Karpas-422 (cell line): ENCODE measurements around the gene WBP1L. TPM values are rescaled to one million over a fixed set of nuclear protein-coding genes. Genes with fewer than 3 reads are reported as not detected.

Experiments used
- DNase-seq: peaks from one replicate; pipeline ENCODE4 v3.0.0-alpha.2; 2015
- H2AFZ ChIP-seq: fragments of 200-600 bp; sonication (generic); 2 replicates; pipeline ENCODE4 v1.6.1; 2014; ENCODE audit warnings: antibody characterized with exemption, low read length, mixed read lengths
- H3K27ac ChIP-seq: fragments of 200-600 bp; sonication (generic); 2 replicates; pipeline ENCODE4 v1.5.1; 2014; ENCODE audit warnings: mild to moderate bottlenecking, low read length, moderate library complexity
- H3K27me3 ChIP-seq: fragments of 200-600 bp; sonication (generic); 2 replicates; pipeline ENCODE4 v1.6.1; 2014; ENCODE audit warnings: low read length, mixed read lengths
- H3K36me3 ChIP-seq: fragments of 200-600 bp; sonication (generic); 2 replicates; pipeline ENCODE4 v1.6.1; 2014; ENCODE audit warnings: low read length, mixed read lengths; ENCODE audit not compliant: insufficient read depth
- H3K4me1 ChIP-seq: fragments of 200-600 bp; sonication (generic); 2 replicates; pipeline ENCODE4 v1.6.1; 2014; ENCODE audit warnings: mild to moderate bottlenecking, low read length, mixed read lengths
- H3K4me2 ChIP-seq: fragments of 200-600 bp; sonication (generic); 2 replicates; pipeline ENCODE4 v1.6.1; 2014; ENCODE audit warnings: low read length, low read depth, mild to moderate bottlenecking; ENCODE audit not compliant: poor library complexity, severe bottlenecking
- H3K4me3 ChIP-seq: fragments of 200-600 bp; sonication (generic); 2 replicates; pipeline ENCODE4 v1.5.1; 2014; ENCODE audit warnings: mild to moderate bottlenecking, antibody characterized with exemption, low read length, mixed read lengths
- H3K79me2 ChIP-seq: fragments of 200-600 bp; sonication (generic); 2 replicates; pipeline ENCODE4 v1.6.1; 2014; ENCODE audit warnings: mild to moderate bottlenecking, low read length, mixed read lengths
- H3K9ac ChIP-seq: fragments of 200-600 bp; sonication (generic); 2 replicates; pipeline ENCODE4 v1.6.0; 2014; ENCODE audit warnings: low read length
- H3K9me2 ChIP-seq: fragments of 200-600 bp; sonication (generic), shearing (Covaris generic); replicated peaks from 2 replicates; pipeline ENCODE4 v1.6.0; 2014; ENCODE audit warnings: mild to moderate bottlenecking, low read length, moderate library complexity; ENCODE audit not compliant: insufficient read depth
- H3K9me3 ChIP-seq: fragments of 300-700, 200-600 bp; sonication (generic); 2 replicates; pipeline ENCODE4 v1.6.1; 2014; ENCODE audit warnings: low read length, mixed read lengths
- H4K20me1 ChIP-seq: fragments of 200-600 bp; sonication (generic); 2 replicates; pipeline ENCODE4 v1.6.1; 2014; ENCODE audit warnings: mild to moderate bottlenecking, antibody characterized with exemption, low read length, low read depth; ENCODE audit not compliant: insufficient read depth
- total RNA-seq: library from RNA; depleted of rRNA; stranded (reverse); fragments of >200 nt; shearing (Covaris generic); gene quantifications from 2 replicates; pipeline ENCODE4 v1.2.3, GENCODE V29; 2014; ENCODE audit warnings: low replicate concordance

WBP1L gene
- total RNA-seq, 1 experiment from 2014 or later: 34.8 TPM

GRCh38 chr10:102775201-102775934, 31.6 kb downstream of the WBP1L start:
- Histone ChIP-seq H3K27ac (no peak overlapping the region), H3K9me2 (no peaks in the 10 kb centered on the region), H3K79me2 (peaks cover 74% of the 10 kb centered on the region), H3K36me3 (no peaks in the 10 kb centered on the region), H2AFZ (no peak overlapping the region), H3K4me1 (peaks cover 34% of the 10 kb centered on the region), H4K20me1 (no peaks in the 10 kb centered on the region), H3K4me2 (no peak overlapping the region), H3K27me3 (no peaks in the 10 kb centered on the region), H3K9ac (no peak overlapping the region), H3K9me3 (no peaks in the 10 kb centered on the region), H3K4me3 (no peak overlapping the region)
- DNase-seq: no peak

- peaks cover 73% of the 10 kb centered on the region for H3K79me2 ChIP-seq
- no peak overlapping the region for H3K4me3 ChIP-seq
- DNase-seq: no peak
- no peaks in the 10 kb centered on the region for H3K9me2 ChIP-seq
- no peak overlapping the region for H3K9ac ChIP-seq
- H3K27ac ChIP-seq: no peak overlapping the region
- H4K20me1 ChIP-seq: no peaks in the 10 kb centered on the region
- no peak overlapping the region for H2AFZ ChIP-seq
- H3K4me2 ChIP-seq: no peak overlapping the region
- H3K36me3 ChIP-seq: no peaks in the 10 kb centered on the region
- H3K27me3 ChIP-seq: no peaks in the 10 kb centered on the region
- no peaks in the 10 kb centered on the region for H3K9me3 ChIP-seq
- H3K4me1 ChIP-seq: peaks cover 29% of the 10 kb centered on the region
These were observed 32.4 kb downstream of the WBP1L start for GRCh38 chr10:102775935-102776669.

- Histone ChIP-seq H3K4me1 (peaks cover 21% of the 10 kb centered on the region), H3K27me3 (no peaks in the 10 kb centered on the region)
- DNase-seq: no peak
These were observed 33.2 kb downstream of the WBP1L start for GRCh38 chr10:102776779-102777456.

GRCh38 chr10:102777711-102778453, 34.1 kb downstream of the WBP1L start:
- Histone ChIP-seq H3K27ac (no peak overlapping the region), H3K4me2 (no peak overlapping the region), H3K27me3 (no peaks in the 10 kb centered on the region), H3K79me2 (peaks cover 78% of the 10 kb centered on the region), H4K20me1 (no peaks in the 10 kb centered on the region), H3K36me3 (no peaks in the 10 kb centered on the region), H3K9me2 (no peaks in the 10 kb centered on the region), H3K4me3 (no peak overlapping the region), H3K9ac (no peak overlapping the region), H3K9me3 (no peaks in the 10 kb centered on the region), H2AFZ (no peak overlapping the region), H3K4me1 (peaks cover 12% of the 10 kb centered on the region)
- no peak for DNase-seq

More at GRCh38 chr10:102776779-102777456, 33.2 kb downstream of the WBP1L start:
- H3K9ac ChIP-seq: no peak overlapping the region
- H3K36me3 ChIP-seq: no peaks in the 10 kb centered on the region
- no peaks in the 10 kb centered on the region for H3K9me3 ChIP-seq
- H3K9me2 ChIP-seq: no peaks in the 10 kb centered on the region
- no peak overlapping the region for H3K27ac ChIP-seq
- no peak overlapping the region for H3K4me3 ChIP-seq
- no peaks in the 10 kb centered on the region for H4K20me1 ChIP-seq
- peaks cover 72% of the 10 kb centered on the region for H3K79me2 ChIP-seq
- no peak overlapping the region for H3K4me2 ChIP-seq
- no peak overlapping the region for H2AFZ ChIP-seq

- no peaks in the 10 kb centered on the region for H3K36me3 ChIP-seq
- H3K9me3 ChIP-seq: no peaks in the 10 kb centered on the region
- H4K20me1 ChIP-seq: no peaks in the 10 kb centered on the region
- no peak overlapping the region for H3K4me3 ChIP-seq
- no peak overlapping the region for H3K9ac ChIP-seq
- H3K27me3 ChIP-seq: no peaks in the 10 kb centered on the region
- DNase-seq: no peak
- no peak overlapping the region for H3K27ac ChIP-seq
- H3K79me2 ChIP-seq: peaks cover 76% of the 10 kb centered on the region
- H2AFZ ChIP-seq: no peak overlapping the region
- H3K9me2 ChIP-seq: no peaks in the 10 kb centered on the region
- H3K4me2 ChIP-seq: no peak overlapping the region
- peaks cover 3% of the 10 kb centered on the region for H3K4me1 ChIP-seq
These were observed 35.0 kb downstream of the WBP1L start for GRCh38 chr10:102778781-102779180.

- no peak overlapping the region for H3K4me2 ChIP-seq
These were observed 36.2 kb downstream of the WBP1L start for GRCh38 chr10:102779680-102780526.

GRCh38 chr10:102780527-102780808, 36.7 kb downstream of the WBP1L start:
- Histone ChIP-seq H3K4me2 (no peak overlapping the region), H3K4me1 (no peaks in the 10 kb centered on the region), H3K9me3 (no peaks in the 10 kb centered on the region), H3K79me2 (peaks cover 68% of the 10 kb centered on the region), H3K36me3 (no peaks in the 10 kb centered on the region), H3K27me3 (no peaks in the 10 kb centered on the region), H2AFZ (no peak overlapping the region), H3K27ac (no peak overlapping the region), H3K9ac (no peak overlapping the region), H3K9me2 (no peaks in the 10 kb centered on the region), H3K4me3 (no peak overlapping the region), H4K20me1 (no peaks in the 10 kb centered on the region)
- DNase-seq: no peak

More at GRCh38 chr10:102779680-102780526, 36.2 kb downstream of the WBP1L start:
- no peaks in the 10 kb centered on the region for H3K27me3 ChIP-seq
- no peaks in the 10 kb centered on the region for H3K9me2 ChIP-seq
- H3K36me3 ChIP-seq: no peaks in the 10 kb centered on the region
- DNase-seq: no peak
- H3K9ac ChIP-seq: no peak overlapping the region
- H4K20me1 ChIP-seq: no peaks in the 10 kb centered on the region
- no peak overlapping the region for H3K27ac ChIP-seq
- H3K4me1 ChIP-seq: no peaks in the 10 kb centered on the region
- H2AFZ ChIP-seq: no peak overlapping the region
- H3K79me2 ChIP-seq: peaks cover 70% of the 10 kb centered on the region
- no peak overlapping the region for H3K4me3 ChIP-seq
- H3K9me3 ChIP-seq: no peaks in the 10 kb centered on the region
